ENCODE results near the gene TET1. TPM values are rescaled to one million over a fixed set of nuclear protein-coding genes. Genes with fewer than 3 reads are reported as not detected.
A peak's percentile ranks its signal among the peaks of the same experiment; 100 is the strongest.
"Not testable (repeated sequence)": the region's sequence is repeated elsewhere in the genome, so short reads cannot be mapped to it uniquely, and the experiment has no call there.

The TET1 gene
- total RNA-seq, 1 experiment from 2014 or later, result 1.2 TPM

DNA sequence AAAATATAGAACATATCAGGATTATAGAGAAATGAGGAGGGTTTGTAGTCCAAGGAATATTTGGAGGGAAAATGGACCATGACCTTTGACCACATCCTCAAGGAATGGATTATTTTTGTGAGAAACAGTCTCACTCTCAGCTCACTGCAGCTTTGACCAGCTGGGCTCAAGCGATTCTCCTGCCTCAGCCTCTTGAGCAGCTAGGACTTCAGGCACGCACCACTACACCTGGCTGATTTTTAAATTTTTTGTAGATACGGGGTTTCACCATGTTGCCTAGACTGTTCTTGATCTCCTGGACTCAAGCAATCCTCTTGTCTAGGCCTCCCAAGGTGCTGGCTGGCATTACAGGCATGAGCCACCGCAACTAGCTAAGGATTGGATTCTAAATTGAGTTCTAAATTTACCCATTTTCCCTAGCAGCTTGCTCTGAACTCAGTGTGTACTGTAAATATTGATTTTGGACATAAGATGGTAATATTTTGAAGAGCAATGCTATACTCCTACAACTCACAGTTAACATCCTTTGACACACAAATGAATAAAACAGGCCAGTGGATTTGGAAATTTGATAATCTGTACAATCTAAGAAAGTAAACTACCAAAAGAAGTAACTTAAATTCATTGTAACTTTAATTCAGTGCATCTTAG is 73.8 kb downstream of the TET1 start:
- no peak overlapping the region for H3K4me3 Mint-ChIP-seq (ENCODE audit: low read depth, unreplicated experiment)
- H3K27me3 Mint-ChIP-seq (ENCODE audit: unreplicated experiment), result no peaks in the 10 kb centered on the region
- H3K27ac Mint-ChIP-seq (ENCODE audit: unreplicated experiment), result no peak overlapping the region
- CTCF ChIA-PET, result no interaction called here
- H3K36me3 Mint-ChIP-seq (ENCODE audit: insufficient read depth, unreplicated experiment), result no peaks in the 10 kb centered on the region
- intact Hi-C loops (cut with micrococcal nuclease; ENCODE audit: unreplicated experiment), result no loop called here
- H3K4me1 Mint-ChIP-seq (ENCODE audit: low read depth, unreplicated experiment), result peaks cover under 1% of the 10 kb centered on the region
- H3K9me3 Mint-ChIP-seq (ENCODE audit: low read depth, unreplicated experiment), result no peaks in the 10 kb centered on the region
- TF ChIP-seq CTCF (IDR thresholded peaks at IDR 0.05; ENCODE audit: unreplicated experiment), result no peak
- DNase-seq, result no peak
- BruUV-seq (replicated peaks), result no TSS peak

- no peaks in the 10 kb centered on the region for H3K36me3 Mint-ChIP-seq (ENCODE audit: insufficient read depth, unreplicated experiment)
- no peak overlapping the region for H3K27ac Mint-ChIP-seq (ENCODE audit: unreplicated experiment)
- CTCF ChIA-PET, result interaction anchor here (0.5 kb wide), 1 partner anchor 12 kb away, joined by 4 read pairs; no protein-coding TSS in a partner anchor
Observed at GRCh38 chr10:68636335-68636734, 76.2 kb downstream of the TET1 start.

GRCh38 chr10:68643550-68643949 is 83.4 kb downstream of the TET1 start:
- H3K27ac Mint-ChIP-seq (ENCODE audit: unreplicated experiment); H3K36me3 Mint-ChIP-seq (ENCODE audit: insufficient read depth, unreplicated experiment); H3K9me3 Mint-ChIP-seq (ENCODE audit: low read depth, unreplicated experiment); DNase-seq; H3K4me3 Mint-ChIP-seq (ENCODE audit: low read depth, unreplicated experiment); H3K27me3 Mint-ChIP-seq (ENCODE audit: unreplicated experiment); BruUV-seq (replicated peaks); intact Hi-C loops (cut with micrococcal nuclease; ENCODE audit: unreplicated experiment): not testable (repeated sequence)
- CTCF ChIA-PET, result interaction anchor here (0.7 kb wide), 2 partner anchors 29 to 401 kb away, joined by 4 to 5 read pairs; no protein-coding TSS in a partner anchor
- H3K4me1 Mint-ChIP-seq (ENCODE audit: low read depth, unreplicated experiment), result peaks cover 15% of the 10 kb centered on the region

More at GRCh38 chr10:68636335-68636734, 76.2 kb downstream of the TET1 start:
- no peak overlapping the region for H3K4me3 Mint-ChIP-seq (ENCODE audit: low read depth, unreplicated experiment)
- intact Hi-C loops (cut with micrococcal nuclease; ENCODE audit: unreplicated experiment), result no loop called here
- no TSS peak for BruUV-seq (replicated peaks)
- H3K4me1 Mint-ChIP-seq (ENCODE audit: low read depth, unreplicated experiment), result no peaks in the 10 kb centered on the region
- H3K9me3 Mint-ChIP-seq (ENCODE audit: low read depth, unreplicated experiment), result no peaks in the 10 kb centered on the region
- no peaks in the 10 kb centered on the region for H3K27me3 Mint-ChIP-seq (ENCODE audit: unreplicated experiment)
- no peak for TF ChIP-seq CTCF (IDR thresholded peaks at IDR 0.05; ENCODE audit: unreplicated experiment)
- DNase-seq, result no peak

DNA sequence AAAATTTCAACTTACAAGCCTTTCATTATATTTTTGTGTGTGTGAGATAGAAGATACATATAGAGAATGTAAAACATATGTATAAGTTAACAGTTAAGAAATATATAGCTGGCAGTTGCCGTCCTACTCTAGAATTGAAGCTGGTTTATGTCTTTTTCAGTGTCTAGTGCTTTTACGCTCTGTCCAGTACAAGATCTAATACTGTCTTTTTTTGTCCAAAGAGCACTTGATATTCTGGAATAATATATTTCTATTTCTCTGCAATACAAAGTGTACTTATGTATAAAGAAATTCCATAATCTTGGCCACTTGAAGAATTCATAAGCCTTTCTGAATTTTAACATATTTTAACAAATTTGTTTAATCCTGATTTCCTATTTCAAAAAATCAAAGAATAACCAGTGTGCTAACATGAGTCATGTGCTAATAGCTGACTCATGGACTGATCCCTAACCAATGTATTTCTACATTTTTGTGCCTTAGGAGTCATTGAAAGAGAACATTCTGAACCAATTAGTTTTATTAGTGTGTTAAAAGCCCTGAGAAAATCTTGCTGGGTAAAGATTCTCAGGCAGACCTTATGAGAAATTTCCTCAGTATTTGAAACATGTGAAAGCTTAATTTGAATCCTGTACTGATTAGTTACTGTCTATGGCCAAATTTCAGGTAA is 87.7 kb downstream of the TET1 start:
- TF ChIP-seq CTCF (IDR thresholded peaks at IDR 0.05; ENCODE audit: unreplicated experiment), result no peak
- Mint-ChIP-seq H3K36me3 (ENCODE audit: insufficient read depth, unreplicated experiment) (no peaks in the 10 kb centered on the region), H3K9me3 (ENCODE audit: low read depth, unreplicated experiment) (peaks cover 3% of the 10 kb centered on the region), H3K4me3 (ENCODE audit: low read depth, unreplicated experiment) (no peak overlapping the region), H3K27me3 (ENCODE audit: unreplicated experiment) (no peaks in the 10 kb centered on the region), H3K27ac (ENCODE audit: unreplicated experiment) (peak overlapping the region; percentile 56), H3K4me1 (ENCODE audit: low read depth, unreplicated experiment) (peaks cover 32% of the 10 kb centered on the region)
- DNase-seq, result no peak
- intact Hi-C loops (cut with micrococcal nuclease; ENCODE audit: unreplicated experiment), result no loop called here
- CTCF ChIA-PET, result interaction anchor here (0.5 to 0.6 kb wide), 2 partner anchors 150 to 167 kb away, joined by 3 to 5 read pairs; no protein-coding TSS in a partner anchor
- BruUV-seq (replicated peaks), result no TSS peak
